NCI-H1436 treated with DMSO at 0.1 percent for 48 hours (cell line): ENCODE data around the gene ARHGAP22.

Experiments used
- DNase-seq: peaks from one replicate; lab custom pipeline; 2025; lab: John Stamatoyannopoulos, UW

The ARHGAP22 gene

DNA sequence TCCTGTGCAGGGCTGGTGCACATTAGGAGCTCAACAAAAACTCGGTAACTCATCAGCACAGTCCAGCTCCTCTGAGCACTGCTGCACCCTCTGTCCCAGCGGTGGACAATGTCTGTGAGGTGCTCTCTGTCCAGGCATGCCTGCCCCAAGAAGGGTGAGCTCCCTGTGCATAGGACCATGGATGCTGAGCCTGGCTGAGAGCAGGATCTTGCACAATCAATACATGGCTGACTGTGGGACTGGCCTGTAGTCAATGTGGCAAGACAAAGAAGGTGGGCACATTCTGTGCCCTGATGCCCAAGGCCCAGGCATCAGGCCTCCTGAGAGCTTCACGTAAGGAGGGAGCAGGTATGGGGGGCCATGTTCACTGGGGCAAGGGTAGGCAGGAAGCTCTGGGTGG is 17.1 kb downstream of the ARHGAP22 start:
- no peak for DNase-seq

DNA sequence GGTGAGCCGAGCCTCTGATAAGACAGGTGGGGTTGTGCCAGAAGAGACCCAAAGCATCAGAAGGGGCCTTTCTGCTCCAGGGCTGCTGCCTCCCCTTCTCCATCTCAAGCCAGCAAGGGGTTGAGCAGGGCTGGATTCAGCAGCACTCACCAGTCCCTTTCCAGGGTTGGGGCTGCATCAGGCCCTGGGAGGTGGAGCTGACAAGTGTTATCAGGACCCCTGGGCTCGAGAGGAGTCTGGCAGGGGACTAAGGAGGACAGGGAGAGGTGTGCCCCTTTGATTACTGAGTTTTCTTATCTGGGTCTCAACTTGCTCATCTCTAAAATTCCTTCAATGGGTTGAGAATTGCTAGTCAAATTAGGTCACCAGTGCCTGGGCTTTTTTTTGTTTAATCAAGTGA is 17.8 kb downstream of the ARHGAP22 start:
- no peak for DNase-seq

DNA sequence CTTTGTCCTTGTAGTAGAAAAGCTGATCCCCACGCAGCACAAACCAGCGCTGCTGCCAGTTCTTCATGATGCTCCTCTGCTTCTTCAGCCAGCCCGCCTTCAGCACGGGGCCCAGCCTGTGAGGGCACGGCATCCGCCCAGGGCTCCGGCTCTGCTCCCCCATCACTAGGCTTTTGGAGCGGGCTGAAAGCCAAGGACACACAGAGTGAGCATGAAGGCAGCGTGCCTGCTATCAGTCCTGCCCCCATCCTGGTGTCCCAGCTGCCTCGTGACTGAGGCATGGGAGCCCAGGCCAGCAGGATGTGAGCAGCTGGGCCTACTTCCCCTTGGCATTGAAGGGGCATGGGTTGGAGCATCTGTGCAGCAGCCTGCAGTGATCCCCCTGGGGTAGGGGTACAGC is 21.9 kb downstream of the ARHGAP22 start:
- no peak for DNase-seq

DNA sequence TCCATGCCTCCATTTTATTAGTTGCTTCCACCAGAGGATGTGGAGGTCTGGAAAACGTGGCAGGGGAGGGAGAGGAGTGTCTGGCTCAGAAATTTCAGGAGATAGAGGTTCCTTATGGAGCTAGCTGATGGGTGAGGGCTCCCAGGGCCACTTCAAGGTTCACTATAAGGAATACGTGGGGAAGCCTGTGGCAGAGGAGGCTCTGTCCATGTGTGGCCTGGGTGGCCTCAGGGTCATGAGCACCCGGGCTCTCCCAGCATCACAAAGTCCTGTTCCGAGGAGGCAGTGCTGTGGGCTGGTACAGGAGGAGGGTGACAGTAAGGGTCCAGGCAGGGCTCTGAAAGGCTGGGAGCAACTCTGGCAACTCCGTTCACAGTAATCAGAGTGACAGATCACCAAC is 24.6 kb downstream of the ARHGAP22 start:
- no peak for DNase-seq

DNA sequence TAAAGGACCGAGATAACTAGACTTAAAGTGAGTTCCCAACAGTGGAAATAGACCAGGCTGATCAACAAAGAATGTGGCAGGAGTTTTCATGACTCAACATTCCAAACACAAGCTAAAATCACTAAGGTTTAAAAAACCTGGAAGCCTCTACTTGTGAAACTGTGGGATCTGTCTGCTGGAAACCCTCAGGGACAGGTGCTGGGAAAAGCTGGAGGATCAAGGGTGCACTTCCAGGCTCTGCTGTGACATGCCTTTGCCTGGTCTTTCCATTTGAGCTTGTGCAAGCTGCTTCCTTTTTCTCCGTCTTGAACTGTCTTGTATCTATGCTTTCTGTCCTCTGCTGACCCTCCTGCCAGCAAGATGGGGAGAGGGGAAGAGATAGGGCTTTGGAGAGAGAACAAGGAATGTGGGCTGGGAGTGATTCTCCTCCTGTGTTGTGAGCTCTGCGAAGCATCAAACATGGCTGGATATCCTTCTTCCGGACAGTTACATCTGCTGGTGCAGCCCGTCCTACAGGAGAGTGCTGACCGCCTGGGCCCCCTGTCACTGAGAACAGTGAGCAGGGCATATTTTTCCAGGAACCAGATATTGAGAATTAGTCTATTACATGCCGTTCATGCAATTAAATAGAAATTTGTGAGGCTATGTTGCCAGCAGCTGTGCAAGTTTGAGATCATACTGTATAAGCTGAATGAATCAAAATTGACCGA is 25.5 kb downstream of the ARHGAP22 start:
- DNase-seq = no peak

DNA sequence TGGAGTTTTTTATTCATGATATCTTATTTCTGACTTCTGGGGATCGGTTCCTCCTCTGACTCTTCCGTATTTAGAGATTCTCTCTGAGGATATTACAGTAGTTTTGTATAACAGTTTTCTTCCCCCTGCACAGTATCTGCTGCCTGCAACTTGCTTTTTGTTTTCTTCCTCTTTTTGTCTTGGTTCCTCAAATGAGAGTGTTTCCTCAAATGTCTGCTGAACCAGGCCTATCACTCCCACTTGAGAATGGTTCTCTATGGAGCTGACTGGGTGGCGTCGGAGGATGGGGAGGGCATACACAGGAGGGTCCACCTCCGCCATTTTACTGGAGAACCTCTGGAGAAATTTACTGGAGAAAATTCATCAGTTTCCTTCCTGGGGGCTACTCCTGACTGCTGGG is 27.7 kb downstream of the ARHGAP22 start:
- no peak for DNase-seq

DNA sequence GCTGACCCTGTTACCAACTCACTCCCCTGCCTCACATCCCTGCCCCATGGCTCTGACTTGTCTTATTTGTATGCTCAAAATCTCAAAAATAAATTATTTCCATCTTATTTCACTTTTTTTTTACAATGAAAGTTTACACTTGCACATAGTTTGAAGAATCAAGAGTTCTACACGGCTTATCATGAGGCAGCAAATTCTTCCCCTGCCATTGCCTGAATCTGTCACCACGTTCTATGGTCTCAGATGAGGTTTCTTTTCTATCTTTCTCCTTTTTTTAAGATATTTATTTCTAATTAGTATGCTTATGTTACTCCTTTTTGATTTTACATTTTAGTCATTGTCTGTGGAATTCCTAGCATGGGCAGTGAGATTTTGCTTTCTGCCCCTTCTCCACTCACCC is 28.4 kb downstream of the ARHGAP22 start:
- no peak for DNase-seq

DNA sequence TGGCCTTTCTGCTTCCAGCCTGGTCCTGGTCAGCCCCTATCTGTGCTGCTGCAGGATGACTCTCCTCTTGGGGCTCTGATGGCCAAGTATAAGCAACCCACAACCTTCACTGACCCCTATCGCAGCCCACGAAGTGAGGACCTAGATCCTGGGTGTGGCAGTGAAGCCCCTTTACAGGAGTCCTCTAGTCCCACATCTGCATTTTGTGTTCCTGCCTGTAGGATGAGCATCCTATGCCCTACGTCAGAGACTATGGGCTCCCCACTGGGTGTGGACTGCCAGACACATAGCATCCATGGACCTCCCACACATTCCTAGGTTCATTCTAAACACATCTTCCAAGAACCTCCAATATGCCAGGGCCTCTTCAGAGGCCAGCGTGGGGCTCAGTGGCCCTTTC is 29.0 kb downstream of the ARHGAP22 start:
- no peak for DNase-seq

DNA sequence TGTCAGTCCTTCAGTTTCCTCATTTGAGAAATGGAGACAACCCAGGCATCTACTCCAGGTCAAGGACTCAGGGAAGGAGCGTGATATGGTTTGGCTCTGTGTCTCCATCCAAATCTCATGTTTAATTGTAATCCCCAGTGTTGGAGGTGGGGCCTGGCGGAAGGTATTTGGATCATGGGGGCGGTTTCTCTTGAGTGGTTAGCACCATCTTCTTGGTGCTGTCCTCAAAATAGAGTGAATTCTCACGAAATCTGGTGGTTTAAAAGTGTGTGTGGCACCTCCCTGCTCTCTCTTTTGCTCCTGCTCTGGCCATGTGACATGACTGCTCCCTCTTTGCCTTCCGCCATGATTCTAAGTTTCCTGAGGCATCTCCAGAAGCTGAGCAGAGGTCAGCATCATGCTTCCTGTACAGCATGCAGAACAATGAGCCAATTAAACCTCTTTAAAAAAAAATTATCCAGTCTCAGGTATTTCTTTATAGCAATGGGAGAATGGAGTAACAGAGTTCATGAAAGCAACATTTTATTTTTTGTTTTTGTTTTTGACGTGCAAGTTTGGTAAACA is 30.0 kb downstream of the ARHGAP22 start:
- DNase-seq = no peak

DNA sequence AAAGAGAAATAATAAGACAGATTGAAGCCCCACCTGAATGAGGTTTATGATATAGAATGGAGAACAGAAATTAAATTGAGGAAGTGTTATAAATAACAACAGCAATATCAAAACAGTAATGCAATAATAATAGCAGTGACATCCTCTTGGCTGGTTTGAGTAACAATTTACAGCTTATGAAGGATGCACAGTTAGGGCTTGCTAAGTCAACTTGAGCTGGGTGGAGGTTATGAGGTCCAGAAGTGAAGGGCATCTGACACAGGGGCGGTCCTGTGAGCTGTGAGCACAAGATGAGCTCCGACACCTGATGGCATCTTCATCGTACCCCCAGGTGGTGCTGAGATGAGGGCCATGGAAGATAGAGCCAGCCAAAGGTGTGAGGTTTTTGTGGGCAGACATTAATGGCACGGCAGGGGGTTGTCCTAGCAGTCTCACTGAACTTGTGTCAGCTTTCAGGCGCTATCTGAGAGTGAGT is 30.5 kb downstream of the ARHGAP22 start:
- no peak for DNase-seq

DNA sequence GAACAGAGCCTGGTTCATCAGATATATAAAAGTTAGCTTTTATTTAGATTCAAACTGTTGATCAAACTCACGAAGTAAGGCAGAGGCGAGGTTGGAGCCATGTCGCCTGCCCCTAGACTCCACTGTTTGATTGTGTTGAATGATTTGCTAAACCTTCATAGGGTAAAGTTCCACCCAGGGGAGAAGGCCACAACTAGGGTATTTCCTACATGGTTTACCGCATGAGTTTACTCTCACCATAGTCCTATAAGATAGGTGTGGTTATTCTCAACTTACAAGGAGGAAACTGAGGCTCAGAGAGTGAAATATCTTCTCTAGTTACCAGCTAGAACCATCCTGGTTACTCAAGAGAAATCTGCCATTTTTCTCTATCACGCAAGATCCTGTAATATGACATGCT is 31.8 kb downstream of the ARHGAP22 start:
- no peak for DNase-seq

DNA sequence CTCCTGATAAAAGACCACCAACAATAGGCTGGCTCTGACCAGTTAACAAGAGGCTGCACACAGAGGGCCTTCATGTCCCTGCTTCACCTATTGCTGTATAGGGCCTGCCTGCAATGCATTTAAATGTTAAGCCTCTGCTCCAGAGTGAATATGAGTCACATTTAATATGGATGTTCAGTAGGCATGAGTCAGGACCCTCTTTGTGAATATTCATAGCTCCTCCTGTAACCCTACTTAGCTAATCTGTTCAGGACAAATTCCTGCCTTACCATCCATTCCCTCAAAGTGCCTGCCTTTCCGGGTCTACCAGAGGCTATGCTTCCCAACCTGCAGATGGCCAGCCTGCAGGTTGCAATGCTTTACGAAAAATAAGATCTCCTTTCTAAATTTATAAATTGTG is 32.5 kb downstream of the ARHGAP22 start:
- DNase-seq = no peak

DNA sequence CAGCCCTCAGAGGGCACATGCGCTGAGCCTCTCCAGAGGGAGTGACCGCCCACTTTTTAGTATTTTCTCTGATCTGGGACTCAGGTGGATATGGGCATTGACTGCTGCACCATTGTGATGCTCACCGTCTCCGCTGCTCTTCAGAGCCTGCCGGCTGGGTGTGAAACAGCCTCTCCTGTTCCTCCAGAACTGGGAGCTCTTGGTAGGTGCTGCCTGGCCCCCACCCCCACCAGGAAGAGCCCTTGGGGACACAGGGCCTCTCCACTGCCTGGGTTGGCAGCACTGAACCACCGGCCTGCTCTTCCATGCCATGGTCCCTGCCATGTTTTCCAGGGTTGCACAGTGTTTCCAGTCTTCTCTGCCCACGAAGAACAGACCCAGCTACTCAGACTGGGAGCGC is 36.3 kb downstream of the ARHGAP22 start:
- DNase-seq = no peak

DNA sequence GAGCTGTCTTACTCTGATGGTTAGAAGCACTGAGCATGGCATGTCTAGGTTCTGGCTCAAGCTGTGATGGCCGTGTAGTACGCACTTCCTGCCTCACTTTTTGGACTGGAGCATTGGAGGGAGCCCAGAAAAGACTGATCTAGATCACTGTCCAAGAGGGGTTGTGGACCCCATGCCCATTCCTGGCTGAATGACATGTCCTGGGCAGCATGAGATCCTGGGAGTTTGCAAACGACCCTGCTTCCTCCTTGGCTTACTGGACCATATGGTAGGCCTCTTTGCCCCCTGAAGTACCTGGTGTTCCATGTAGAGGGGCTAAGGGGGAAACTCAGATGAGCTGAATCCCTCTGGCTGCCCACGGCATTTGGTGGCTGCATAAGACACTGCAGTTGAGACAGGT is 36.7 kb downstream of the ARHGAP22 start:
- DNase-seq = no peak

DNA sequence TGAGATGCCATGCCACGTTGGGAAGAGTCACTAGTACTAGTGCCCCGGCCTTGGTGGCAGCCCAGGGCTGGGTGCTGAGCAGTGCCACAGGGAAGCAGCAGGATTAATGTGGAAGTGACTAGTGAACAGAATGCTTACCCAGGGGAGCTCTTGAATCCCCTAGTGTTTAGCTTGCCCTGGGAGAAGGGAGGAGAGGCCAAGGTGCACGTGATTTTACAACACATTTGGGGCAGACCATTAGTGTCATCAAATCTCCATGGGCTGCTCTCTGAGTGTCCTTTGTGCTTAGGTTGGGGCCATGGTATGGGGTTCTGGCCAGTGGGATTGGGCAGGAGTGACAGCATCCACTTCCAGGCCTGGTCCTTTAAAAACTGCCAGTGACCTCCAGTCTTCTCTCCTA is 37.5 kb downstream of the ARHGAP22 start:
- no peak for DNase-seq

DNA sequence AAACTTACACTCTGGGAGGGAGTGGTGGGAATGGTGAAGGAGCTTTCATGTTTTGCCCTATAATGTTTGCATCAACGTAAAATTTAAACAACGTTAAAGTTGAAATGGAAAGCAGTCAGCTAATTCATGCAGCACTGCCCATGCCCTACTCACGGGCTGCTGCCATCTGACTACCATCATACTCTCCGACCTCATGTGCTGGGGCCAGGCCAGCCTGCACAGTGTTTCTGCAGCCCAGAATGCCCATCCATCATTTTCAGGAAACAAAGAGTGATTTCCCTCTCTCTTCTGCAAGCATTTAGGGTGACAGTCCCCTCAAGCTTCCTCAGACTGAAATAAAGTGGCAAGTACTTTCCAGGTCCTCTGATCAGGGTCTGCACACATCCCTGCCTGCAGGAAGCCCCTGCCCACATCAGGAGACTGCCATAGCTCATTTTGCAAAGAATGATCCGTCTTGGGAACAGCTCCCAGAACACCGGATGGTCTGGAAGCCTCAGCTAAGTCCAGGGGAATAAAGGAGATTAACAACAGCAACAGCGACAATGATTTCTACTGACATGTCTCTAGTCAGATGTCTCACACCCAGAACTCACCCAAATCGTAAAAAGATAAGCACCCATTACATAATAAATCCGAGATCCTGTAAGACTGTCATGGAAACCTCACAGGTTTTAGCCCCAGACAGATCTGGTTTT is 40.3 kb downstream of the ARHGAP22 start:
- no peak for DNase-seq

DNA sequence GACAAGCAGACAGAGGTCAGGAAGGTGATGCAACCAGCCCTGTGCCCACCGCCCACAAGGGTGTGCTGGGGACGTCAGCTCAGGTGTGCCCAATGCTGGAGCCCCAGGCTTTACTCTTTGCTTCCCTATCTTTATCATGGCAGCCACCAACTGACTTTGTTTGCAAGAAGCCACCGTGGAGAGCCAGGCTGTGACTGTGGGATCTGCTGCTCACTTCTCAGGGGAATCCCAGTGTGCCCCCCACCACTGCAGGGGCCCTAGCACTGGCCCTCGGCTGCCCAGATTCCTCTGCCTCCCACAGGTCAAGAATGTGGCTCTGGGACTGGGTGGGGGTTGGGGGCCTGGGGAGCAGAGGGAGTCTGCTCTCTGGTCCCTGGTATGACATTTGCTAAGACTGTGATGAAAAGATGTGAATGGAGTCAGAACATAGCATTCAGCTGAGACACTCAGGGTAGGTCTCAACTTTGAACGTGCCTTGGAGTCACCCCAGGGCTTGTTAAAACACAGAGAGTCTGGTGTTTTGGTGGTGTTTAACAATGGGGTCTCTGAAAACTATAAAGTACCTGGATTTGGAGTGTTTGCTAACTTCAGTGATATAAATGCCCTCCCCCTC is 47.3 kb downstream of the ARHGAP22 start:
- DNase-seq = no peak

DNA sequence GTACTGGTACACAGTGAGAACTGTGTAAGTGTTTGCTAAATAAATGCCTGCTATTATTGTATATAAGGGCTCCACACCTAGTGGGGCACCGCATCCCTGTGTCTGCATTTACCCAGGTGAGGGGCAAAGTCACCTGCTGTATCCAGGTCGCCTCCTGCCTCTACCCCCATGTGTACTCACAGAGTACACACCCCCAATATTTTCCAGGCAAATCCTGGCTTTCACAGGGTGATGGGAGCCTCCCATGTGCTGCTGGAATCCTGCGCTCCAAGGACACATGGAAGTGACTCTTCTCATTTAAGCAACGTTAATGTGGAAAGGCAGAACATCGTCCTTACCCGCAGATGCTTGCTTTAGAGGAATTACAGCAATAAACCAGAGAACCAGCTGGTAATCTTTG is 48.2 kb downstream of the ARHGAP22 start:
- no peak for DNase-seq

DNA sequence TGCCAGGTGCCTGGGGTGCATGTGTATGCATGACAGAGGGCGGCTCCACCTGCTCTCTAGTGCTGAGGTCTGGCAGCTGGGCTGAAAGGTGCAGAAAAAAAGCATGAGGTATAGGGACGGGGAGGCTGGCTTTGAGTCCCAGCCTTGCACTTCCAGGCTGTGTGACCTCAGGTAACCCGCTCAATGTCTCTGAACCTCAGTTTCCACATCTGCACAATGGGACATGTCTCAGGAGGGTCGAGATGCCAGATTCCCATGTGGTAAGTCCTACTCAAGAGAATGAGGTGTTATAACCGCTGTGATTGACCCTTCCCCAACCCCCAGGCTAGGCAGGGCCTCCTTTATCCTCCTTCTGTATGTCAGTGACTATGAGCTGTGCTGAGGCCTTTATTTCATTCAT is 48.8 kb downstream of the ARHGAP22 start:
- no peak for DNase-seq

DNA sequence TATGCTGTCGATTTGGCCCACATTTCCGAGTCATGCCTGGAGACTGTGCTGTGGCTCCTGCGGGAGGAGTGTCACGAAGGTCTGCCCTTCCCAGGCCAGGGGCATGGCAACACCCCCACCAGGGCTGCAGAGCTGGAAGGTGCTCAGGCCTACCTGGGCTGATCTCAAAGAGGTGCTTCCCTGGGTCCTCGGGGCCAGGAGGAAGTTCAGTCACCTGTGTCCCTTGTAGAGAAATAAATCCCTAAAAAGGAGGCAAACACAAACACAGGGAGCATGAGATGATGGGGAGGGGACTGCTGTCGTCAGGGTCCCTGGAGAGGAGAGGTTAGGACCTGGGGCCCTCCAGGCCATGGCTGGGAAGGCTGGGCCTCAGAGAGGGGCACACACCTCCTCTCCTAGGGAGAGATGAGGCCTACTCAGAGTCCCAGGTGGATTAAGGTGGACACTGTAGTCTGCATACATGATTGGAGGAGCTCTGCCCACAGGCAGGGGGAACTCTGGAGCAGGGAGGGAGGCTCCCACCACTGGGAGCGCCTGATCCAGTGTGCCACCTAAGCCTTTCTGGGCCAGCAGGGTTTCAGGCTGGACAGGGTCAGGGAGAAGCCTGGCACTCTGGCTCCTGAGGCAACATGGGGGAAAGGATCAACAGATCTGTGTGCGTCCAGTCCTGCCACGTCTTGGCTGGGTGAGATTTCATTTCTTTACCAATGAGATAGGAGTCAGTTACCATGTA is 49.4 kb downstream of the ARHGAP22 start:
- DNase-seq = no peak

DNA sequence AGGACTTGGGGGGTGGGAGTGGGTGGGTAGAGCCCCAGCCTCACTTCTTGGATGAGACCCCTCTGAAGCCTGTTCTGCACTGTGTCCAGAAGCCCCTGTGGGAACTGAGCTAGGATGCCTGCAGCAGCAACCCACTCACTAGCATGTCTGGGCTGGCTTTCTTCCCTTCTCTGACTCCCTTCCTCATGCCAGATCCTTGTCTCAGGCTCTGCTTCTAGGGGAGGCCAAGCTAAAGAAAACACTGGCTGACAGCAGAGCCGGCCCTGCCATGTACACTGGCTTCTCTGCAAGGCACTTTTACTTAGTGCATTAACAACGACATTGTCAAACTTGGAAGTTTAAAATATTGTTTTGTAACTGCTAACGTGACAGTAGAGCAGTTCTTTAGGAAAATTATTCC is 50.2 kb downstream of the ARHGAP22 start:
- DNase-seq = no peak

DNA sequence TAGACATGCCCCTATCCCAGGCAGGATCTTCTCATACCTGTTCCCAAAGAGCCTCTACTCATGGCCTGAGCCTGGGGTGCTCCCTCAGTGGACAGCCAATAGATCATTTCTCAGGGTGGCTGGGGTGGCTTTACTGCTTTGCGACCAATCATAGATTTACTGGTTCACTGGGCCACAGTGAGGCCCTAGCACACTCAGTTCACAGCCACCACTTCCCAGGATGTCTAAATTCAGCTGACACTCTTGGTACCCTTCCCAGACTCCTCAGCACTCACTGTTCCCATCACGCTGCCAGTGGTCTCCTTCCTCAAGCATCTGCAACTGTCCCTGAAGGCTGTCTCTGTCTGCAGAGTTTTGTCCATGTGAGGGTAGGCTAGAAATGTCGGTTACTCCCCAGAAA is 50.6 kb downstream of the ARHGAP22 start:
- no peak for DNase-seq
